Measurements from ENCODE around the gene SETD2.
"Not testable (repeated sequence)": the region's sequence is repeated elsewhere in the genome, so short reads cannot be mapped to it uniquely, and the experiment has no call there.

SETD2 gene

DNA sequence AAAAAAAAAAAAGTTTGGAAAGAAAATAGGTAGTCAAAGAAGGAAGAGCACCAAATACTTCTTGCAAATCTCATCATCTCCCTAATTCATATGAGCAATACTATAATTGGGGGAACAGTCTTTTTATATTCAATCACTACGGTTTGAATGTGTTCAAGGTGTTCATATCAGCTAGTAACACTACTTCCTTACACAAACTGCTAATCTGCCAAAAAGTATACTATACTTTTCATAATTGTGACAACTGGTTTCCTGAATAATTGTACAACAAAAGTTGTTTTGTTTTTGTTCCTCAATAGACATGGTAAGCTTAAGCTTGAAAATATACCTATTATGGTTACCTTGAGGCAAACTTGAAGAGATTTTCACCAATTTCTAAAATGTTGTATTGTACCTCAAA lies 12.1 kb downstream of the SETD2 start:
- DNase-seq = no peak

GRCh38 chr3:47149339-47149933 lies 14.5 kb downstream of the SETD2 start:
- DNase-seq = no peak

GRCh38 chr3:47145272-47145671 lies 18.6 kb downstream of the SETD2 start:
- no peak for DNase-seq

DNA sequence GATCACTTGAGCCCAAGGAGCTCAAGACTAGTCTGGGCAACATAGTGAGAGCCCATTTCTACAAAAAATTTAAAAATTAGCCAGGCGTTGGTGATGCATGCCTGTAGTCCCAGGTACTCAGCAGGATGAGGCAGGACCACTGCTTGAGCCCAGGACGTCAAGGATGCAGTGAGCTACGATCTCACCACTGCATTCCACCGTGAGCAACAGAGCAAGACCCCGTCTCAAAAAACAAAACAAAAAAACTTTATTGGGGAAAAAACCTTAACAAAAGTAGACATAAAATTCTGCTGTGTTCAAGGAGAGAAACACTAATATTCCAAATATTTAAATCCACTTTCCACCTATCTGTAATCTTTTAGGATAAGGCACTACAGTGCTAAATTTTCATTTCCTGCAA lies 20.8 kb downstream of the SETD2 start:
- no peak for DNase-seq

- DNase-seq = not testable (repeated sequence)
Observed at GRCh38 chr3:47142536-47142935, 21.4 kb downstream of the SETD2 start.

GRCh38 chr3:47140973-47141461 lies 22.9 kb downstream of the SETD2 start:
- not testable (repeated sequence) for DNase-seq

GRCh38 chr3:47140553-47140952 lies 23.4 kb downstream of the SETD2 start:
- not testable (repeated sequence) for DNase-seq

GRCh38 chr3:47134311-47134710 lies 29.6 kb downstream of the SETD2 start:
- DNase-seq = no peak

DNA sequence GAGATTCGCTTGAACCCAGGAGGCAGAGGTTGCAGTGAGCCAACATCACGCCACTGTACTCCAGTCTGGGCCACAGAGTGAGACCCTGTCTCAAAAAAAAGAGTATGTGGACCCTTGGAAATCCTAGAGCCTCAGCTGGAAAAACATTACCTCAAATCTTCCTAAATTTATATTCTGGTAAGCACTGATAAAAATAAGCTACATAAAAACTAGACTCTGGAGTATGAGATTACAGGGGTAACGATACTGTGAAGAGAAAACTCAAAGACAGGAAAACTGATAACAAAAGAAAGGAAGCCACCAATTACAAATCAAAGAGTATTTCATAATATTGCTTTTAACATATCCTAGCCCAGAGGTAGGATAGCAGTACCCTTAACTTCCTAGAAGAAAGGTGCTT lies 30.3 kb downstream of the SETD2 start:
- no peak for DNase-seq

DNA sequence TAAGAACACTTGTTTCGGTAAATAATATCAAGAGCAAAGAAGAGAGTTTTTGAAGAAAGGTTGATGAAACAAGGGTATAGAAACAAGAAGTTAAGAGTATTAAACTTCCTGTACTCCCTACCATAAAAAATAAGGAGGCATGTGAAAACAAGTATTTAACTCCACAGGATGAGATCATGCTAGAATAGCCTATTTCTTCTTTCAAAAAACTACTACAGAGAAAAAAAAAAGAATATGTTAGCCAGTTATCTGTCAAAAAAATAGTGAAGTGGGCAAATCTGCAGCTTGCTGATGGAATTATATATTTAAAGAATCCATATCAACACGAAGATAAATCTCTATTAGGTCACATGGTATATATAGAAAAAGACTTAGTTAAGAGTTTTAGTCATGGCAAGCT lies 33.4 kb downstream of the SETD2 start:
- DNase-seq = no peak

DNA sequence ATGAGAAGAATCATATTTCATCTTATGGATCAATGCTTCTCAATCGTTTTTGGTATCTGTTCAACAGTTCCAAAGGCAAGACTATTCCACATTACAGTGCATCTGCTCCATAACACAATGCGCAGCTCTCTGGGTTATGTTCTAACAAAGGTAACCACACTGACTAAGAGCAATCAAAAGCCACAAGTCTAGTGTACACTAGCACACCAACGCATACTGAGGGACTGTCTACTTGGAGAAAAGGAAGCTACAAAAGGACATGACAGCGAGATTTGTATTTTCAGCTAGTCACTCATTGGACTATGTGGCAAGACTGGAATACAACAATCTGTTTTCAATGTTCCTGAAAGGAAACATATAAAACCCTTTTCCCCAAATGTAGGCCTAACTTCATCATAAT lies 35.8 kb downstream of the SETD2 start:
- DNase-seq = no peak

DNA sequence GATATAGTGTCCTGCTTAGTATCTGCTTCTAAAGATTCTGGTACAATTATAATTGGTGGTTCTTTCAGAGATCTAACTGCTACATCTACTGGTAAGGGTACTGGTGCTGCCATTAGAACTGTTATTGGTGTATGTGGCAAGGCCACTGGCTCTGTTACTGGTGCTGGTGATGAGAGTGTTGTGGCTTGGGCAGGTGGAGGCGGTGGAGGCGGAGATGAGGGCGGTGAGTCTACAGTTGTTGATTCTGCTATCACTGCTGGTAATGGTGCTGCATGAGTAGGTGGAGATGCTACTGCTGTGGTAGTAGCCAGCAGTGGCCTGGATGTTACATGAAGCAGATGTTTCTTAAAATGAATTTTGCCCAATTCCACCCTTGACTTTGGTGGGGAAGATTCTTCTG lies 40.1 kb downstream of the SETD2 start:
- no peak for DNase-seq

DNA sequence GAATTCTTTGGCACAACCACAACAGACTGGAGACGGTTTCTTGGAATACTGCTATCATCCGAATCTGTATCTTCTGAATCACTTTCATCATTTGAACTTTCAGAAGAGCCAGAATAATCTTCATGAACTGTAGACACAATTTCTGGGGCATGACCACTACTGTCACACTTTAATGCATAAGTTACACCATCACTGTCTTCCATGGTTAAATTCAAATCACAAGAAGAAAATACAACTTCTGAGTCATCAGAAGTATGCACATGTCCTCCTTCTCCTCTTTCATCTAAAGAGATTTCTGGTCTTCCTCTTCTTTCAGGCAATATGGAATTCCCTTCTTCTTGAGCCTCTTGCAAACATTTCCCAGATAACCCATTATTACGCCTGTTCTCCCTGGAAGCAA lies 42.5 kb downstream of the SETD2 start:
- DNase-seq = no peak

DNA sequence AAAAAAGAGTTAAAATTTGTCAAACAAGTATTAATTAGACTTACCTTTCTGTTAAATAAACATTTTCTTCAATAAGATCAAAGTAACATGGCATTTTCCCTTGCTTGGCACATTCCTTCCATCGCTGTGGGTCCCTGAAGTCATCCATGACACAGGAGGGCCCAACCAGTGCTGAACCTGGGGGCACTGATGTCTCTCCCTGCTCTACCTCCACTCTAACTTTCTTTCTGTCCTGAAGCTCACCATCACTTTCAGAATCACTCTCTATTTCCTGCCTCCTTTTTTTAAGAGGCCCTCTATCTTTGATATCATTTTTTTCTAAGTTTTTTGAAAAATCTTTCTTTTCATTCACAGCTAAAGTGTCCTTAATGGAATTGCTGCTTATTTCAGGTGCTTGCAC lies 43.8 kb downstream of the SETD2 start:
- DNase-seq = no peak

DNA sequence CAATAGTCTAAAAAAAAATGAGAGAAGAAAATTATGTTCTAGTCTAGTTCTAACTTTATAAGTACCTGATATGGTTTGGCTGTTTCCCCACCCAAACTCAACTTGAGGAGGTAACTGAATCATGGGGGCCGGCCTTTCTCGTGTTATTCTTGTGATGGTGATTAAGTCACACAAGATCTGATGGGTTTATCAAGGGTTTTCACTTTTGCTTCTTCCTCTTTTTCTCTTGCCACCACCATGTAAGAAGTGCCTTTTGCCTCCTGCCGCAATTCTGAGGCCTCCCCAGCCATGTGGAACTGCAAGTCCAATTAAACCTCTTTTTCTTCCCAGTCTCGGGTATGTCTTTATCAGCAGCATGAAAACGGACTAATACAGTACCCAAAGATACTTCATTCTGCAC lies 44.5 kb downstream of the SETD2 start:
- not testable (repeated sequence) for DNase-seq

- no peak for DNase-seq
Observed at GRCh38 chr3:47117807-47118364, 46.0 kb downstream of the SETD2 start.

- DNase-seq = not testable (repeated sequence)
Observed at GRCh38 chr3:47115524-47115923, 48.4 kb downstream of the SETD2 start.

- peak; percentile 87 for DNase-seq
Observed at GRCh38 chr3:47113669-47114365, 50.1 kb downstream of the SETD2 start.

GRCh38 chr3:47112997-47113396 lies 50.9 kb downstream of the SETD2 start:
- DNase-seq = no peak

DNA sequence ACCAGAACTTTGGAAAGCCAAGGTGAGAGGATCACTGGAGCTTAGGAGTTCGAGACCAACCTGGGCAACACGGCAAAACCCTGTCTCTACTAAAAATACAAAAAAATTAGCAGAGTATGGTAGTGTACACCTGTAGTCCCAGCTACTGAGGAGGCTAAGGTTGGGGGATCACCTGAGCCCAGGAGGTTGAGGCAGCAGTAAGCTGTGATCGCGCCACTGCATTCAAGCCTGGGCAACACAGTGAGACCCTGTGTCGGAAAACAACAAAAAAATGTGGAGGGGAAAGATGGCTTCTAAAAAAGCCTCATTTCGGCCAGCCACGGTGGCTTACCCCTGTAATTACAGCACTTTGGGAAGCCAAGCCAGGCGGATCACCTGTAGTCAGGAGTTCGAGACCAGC lies 54.5 kb downstream of the SETD2 start:
- DNase-seq = no peak

DNA sequence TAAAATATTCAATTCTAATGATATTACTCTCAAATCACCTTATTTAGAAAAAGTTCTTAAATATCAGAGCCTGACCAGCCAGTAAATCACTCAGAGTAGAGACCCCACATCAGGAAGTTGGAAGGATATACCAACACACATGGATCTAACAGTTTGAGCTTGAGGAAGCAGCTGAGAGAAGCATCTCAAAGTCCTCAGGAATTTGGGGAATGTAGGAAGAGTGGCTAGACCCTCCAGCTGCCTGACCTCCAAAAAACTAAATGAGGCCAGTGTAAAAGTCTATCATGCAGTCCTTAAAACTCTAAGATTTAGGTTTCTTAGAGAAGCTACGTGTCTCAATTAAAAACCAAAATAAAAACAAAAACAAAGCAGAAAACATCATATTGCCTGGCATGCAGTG lies 55.4 kb downstream of the SETD2 start:
- DNase-seq = peak; percentile 75

DNA sequence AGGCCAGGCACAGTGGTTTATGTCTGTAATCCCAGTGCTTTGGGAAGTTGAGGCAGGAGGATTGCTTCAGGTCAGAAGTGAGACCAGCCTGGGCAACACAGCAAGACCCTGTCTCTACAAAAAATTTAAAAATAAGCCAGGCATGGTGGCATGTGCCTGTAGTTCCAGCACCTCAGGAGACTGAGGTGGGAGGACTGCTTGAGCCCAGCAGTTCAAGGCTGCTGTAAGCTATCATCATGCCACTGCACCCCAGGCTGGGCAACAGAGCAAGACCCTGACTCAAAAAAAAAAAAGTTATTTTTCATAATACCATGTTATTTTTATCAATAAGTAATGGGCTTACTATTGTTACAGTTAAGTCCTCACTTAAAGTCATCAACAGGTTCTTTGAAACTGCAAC lies 59.7 kb downstream of the SETD2 start:
- DNase-seq = no peak

DNA sequence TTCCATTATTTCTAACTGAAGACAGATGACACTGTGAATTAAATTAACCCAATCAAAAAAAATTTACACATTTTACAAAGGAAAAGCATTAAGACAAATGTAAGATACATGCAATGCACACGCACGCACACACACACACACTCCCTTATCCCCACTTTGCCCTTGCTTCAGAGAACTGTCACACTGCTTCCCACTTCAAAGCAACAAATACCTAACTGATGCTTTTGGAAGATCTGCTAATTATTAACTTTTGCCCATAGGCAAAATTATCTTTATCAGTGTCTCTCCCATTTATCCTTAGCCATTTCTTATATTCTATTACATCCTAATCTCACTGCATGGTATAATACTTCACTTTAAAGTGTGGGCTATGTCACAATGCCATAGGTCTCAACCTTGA lies 60.3 kb downstream of the SETD2 start:
- no peak for DNase-seq

GRCh38 chr3:47102081-47102600 lies 61.8 kb downstream of the SETD2 start:
- DNase-seq = no peak

Measured in EL (cell line).